ENCODE results near the gene KLHL5.

Gene KLHL5

GRCh38 chr4:39063430-39063829 lies 1.4 kb downstream of the KLHL5 start:
- no peaks in the 10 kb centered on the region for H3K9me3 ChIP-seq (ENCODE audit: control insufficient read depth, low read length)
- H3K4me1 ChIP-seq = no peaks in the 10 kb centered on the region
- H3K27me3 ChIP-seq (ENCODE audit: control insufficient read depth, insufficient read depth, low read length) = no peaks in the 10 kb centered on the region
- H3K36me3 ChIP-seq (ENCODE audit: control insufficient read depth, insufficient read depth, low read length) = no peaks in the 10 kb centered on the region
- H3K79me2 ChIP-seq = no peaks in the 10 kb centered on the region
- H3K9ac ChIP-seq = no peak overlapping the region
- TF ChIP-seq CTCF (IDR thresholded peaks at IDR 0.05) = no peak
- H3K4me2 ChIP-seq (ENCODE audit: low read length) = no peak overlapping the region
- H3K4me3 ChIP-seq (ENCODE audit: low read depth, low read length) = no peak overlapping the region
- H2AFZ ChIP-seq = no peak overlapping the region
- no peak overlapping the region for H3K27ac ChIP-seq

- TF ChIP-seq CTCF (IDR thresholded peaks at IDR 0.05) = no peak
Measured at GRCh38 chr4:39066371-39066770, 4.3 kb downstream of the KLHL5 start.

DNA sequence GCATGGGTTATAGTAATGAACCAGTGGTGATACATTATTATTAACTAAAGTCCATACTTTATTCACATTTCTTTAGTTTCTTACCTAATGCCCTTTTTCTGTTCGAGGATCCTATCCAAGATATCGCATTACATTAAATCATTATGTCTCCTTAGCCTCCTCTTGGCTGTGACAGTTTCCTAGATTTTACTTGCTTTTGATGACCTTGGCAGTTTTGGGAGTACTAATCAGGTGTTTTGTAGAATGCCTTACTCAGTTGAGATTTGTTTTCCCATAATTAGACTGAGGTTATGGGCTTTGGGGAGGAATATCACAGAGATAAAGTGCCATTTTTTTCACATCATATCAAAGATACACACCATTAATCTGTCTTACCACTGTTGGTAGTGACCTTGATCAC lies 5.0 kb downstream of the KLHL5 start:
- Histone ChIP-seq H3K79me2 (no peaks in the 10 kb centered on the region), H3K9me3 (ENCODE audit: control insufficient read depth, low read length) (no peaks in the 10 kb centered on the region), H3K9ac (no peak overlapping the region), H3K4me1 (no peaks in the 10 kb centered on the region), H3K27ac (no peak overlapping the region), H2AFZ (no peak overlapping the region), H3K4me3 (ENCODE audit: low read depth, low read length) (no peak overlapping the region), H3K4me2 (ENCODE audit: low read length) (no peak overlapping the region), H3K27me3 (ENCODE audit: control insufficient read depth, insufficient read depth, low read length) (no peaks in the 10 kb centered on the region), H3K36me3 (ENCODE audit: control insufficient read depth, insufficient read depth, low read length) (no peaks in the 10 kb centered on the region)
- TF ChIP-seq CTCF (IDR thresholded peaks at IDR 0.05) = no peak

More at GRCh38 chr4:39066371-39066770, 4.3 kb downstream of the KLHL5 start:
- H3K4me2 ChIP-seq (ENCODE audit: low read length) = no peak overlapping the region
- no peak overlapping the region for H3K4me3 ChIP-seq (ENCODE audit: low read depth, low read length)
- no peaks in the 10 kb centered on the region for H3K4me1 ChIP-seq
- no peak overlapping the region for H3K9ac ChIP-seq
- H2AFZ ChIP-seq = no peak overlapping the region
- no peaks in the 10 kb centered on the region for H3K79me2 ChIP-seq
- H3K36me3 ChIP-seq (ENCODE audit: control insufficient read depth, insufficient read depth, low read length) = no peaks in the 10 kb centered on the region
- H3K9me3 ChIP-seq (ENCODE audit: control insufficient read depth, low read length) = no peaks in the 10 kb centered on the region
- no peak overlapping the region for H3K27ac ChIP-seq
- H3K27me3 ChIP-seq (ENCODE audit: control insufficient read depth, insufficient read depth, low read length) = no peaks in the 10 kb centered on the region

DNA sequence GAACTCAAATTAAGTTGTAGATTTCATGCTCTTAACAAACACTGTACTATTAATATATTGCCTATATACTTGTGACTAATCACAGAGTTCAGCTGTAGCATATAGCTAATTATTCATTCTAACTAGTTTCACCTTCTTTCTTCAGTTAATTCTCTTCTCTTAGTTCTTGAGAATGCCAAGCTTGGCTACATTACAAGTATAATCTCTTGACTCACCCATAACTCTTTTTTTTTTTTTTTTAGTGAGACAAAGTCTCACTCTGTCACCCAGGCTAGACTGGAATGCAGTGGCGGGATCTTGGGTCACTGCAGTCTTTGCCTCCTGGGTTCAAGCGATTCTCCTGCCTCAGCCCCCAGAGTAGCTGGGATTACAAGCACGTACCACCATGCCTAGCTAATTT lies 5.4 kb downstream of the KLHL5 start:
- Histone ChIP-seq H3K27ac (no peak overlapping the region), H3K4me3 (ENCODE audit: low read depth, low read length) (no peak overlapping the region), H3K9me3 (ENCODE audit: control insufficient read depth, low read length) (no peaks in the 10 kb centered on the region), H3K27me3 (ENCODE audit: control insufficient read depth, insufficient read depth, low read length) (no peaks in the 10 kb centered on the region), H3K9ac (no peak overlapping the region), H3K79me2 (no peaks in the 10 kb centered on the region), H3K4me1 (no peaks in the 10 kb centered on the region), H3K36me3 (ENCODE audit: control insufficient read depth, insufficient read depth, low read length) (no peaks in the 10 kb centered on the region), H2AFZ (no peak overlapping the region), H3K4me2 (ENCODE audit: low read length) (no peak overlapping the region)
- TF ChIP-seq CTCF (IDR thresholded peaks at IDR 0.05) = no peak

- Histone ChIP-seq H3K9ac (no peak overlapping the region), H3K36me3 (ENCODE audit: control insufficient read depth, insufficient read depth, low read length) (no peaks in the 10 kb centered on the region), H3K4me3 (ENCODE audit: low read depth, low read length) (no peak overlapping the region), H3K9me3 (ENCODE audit: control insufficient read depth, low read length) (no peaks in the 10 kb centered on the region), H2AFZ (no peak overlapping the region), H3K79me2 (no peaks in the 10 kb centered on the region), H3K27ac (no peak overlapping the region), H3K27me3 (ENCODE audit: control insufficient read depth, insufficient read depth, low read length) (no peaks in the 10 kb centered on the region), H3K4me1 (no peaks in the 10 kb centered on the region), H3K4me2 (ENCODE audit: low read length) (no peak overlapping the region)
- TF ChIP-seq CTCF (IDR thresholded peaks at IDR 0.05) = no peak
Measured at GRCh38 chr4:39068907-39069306, 6.9 kb downstream of the KLHL5 start.
